ENCODE data around the gene HSBP1L1.
A peak's percentile ranks its signal among the peaks of the same experiment; 100 is the strongest.
"Not testable (repeated sequence)": the region's sequence is repeated elsewhere in the genome, so short reads cannot be mapped to it uniquely, and the experiment has no call there.

The HSBP1L1 gene

GRCh38 chr18:79988451-79989194 is 24.2 kb downstream of the HSBP1L1 start, which contains the start of gene TXNL4A:
Gene TXNL4A, minus strand, starts transcription at chr18:79988563. Its CDS starts 171 bp downstream, at chr18:79988392.
- CTCF ChIA-PET = interaction anchor here (0.6 to 1.1 kb wide), 2 partner anchors 27 to 43 kb away, joined by 3 to 4 read pairs; no protein-coding TSS in a partner anchor
- Mint-ChIP-seq H3K4me1 (peaks cover 41% of the 10 kb centered on the region), H3K27ac (peak within 1 kb of the TSS; percentile 94), H3K9me3 (no peaks in the 10 kb centered on the region), H3K36me3 (peaks cover 20% of the 10 kb centered on the region), H3K4me3 (peak within 1 kb of the TSS; percentile 91), H3K27me3 (no peaks in the 10 kb centered on the region)
- peak; percentile 89 for DNase-seq

GRCh38 chr18:79989195-79989497 is 24.7 kb downstream of the HSBP1L1 start:
- Mint-ChIP-seq H3K9me3 (no peaks in the 10 kb centered on the region), H3K4me3 (peak overlapping the region; percentile 91), H3K36me3 (peaks cover 15% of the 10 kb centered on the region), H3K27ac (peak overlapping the region; percentile 94), H3K4me1 (peaks cover 36% of the 10 kb centered on the region), H3K27me3 (no peaks in the 10 kb centered on the region)
- DNase-seq = no peak
- CTCF ChIA-PET = interaction anchor here (1.1 kb wide), 1 partner anchor 42 kb away, joined by 3 read pairs; no protein-coding TSS in a partner anchor

DNA sequence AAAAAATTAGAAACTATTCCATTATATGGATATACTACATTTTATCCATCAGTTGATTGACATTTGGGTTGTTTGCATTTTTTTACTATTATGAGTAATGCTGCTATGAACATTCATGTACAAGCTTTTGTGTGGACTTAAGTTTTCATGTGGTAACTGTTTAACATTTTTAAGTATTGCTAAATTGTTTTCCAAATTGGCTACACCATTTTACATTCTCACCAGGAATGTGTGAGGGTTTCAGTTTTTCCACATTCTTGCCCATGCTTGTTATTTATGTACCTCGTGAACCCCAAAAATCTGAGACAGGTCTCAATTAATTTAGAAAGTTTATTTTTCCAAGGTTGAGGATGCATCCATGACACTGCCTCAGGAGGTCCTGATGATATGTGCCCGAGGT is 27.1 kb downstream of the HSBP1L1 start:
- Mint-ChIP-seq H3K9me3 (no peaks in the 10 kb centered on the region), H3K36me3 (peaks cover 6% of the 10 kb centered on the region), H3K4me1 (peaks cover 18% of the 10 kb centered on the region), H3K4me3 (no peak overlapping the region), H3K27ac (no peak overlapping the region), H3K27me3 (peaks cover 4% of the 10 kb centered on the region)
- DNase-seq = no peak
- CTCF ChIA-PET = no interaction called here

- CTCF ChIA-PET, DNase-seq, H3K4me1 Mint-ChIP-seq, H3K4me3 Mint-ChIP-seq, H3K36me3 Mint-ChIP-seq, H3K27me3 Mint-ChIP-seq, H3K27ac Mint-ChIP-seq: not testable (repeated sequence)
- peaks cover 13% of the 10 kb centered on the region for H3K9me3 Mint-ChIP-seq
Observed at GRCh38 chr18:79999701-80000100, 35.3 kb downstream of the HSBP1L1 start.

DNA sequence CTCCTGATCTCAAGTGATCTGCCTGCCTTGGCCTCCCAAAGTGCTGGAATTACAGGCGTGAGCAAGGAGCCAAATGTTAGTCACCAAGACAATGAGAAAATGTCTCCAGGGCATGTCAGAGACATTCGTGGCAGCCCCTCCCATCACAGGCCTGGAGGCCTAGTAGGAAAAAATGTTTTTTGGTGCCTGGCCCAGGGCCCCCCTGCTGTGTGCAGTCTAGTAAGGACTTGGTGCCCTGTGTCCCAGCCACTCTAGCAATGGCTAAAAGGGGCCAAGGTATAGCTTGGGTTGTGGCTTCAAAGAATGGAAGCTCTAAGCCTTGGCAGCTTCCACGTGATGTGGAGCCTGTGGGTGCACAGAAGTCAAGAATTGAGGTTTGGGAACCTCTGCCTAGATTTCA is 36.4 kb downstream of the HSBP1L1 start:
- Mint-ChIP-seq H3K36me3 (peaks cover 7% of the 10 kb centered on the region), H3K27ac (no peak overlapping the region), H3K4me1 (no peaks in the 10 kb centered on the region), H3K27me3 (no peaks in the 10 kb centered on the region), H3K9me3 (peaks cover 13% of the 10 kb centered on the region), H3K4me3 (no peak overlapping the region)
- CTCF ChIA-PET = no interaction called here
- no peak for DNase-seq

DNA sequence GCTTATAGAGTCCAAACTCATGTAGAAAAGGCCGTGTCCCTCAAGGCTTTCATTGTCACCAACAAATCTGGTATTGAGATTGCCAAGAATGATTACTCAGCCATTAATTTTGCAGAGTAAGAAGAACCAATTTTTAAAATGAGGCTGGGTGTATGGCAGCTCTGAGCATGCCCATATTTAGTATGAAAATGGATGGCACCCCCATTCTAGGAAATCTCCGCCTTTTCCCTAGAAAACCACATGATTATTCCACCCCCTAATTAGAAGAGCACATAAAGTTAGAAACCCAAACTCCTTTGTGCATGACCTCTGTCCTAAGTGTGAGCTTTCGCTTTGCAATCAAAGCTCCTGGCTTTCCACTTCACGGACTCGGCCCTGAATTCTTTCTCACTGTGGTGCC is 38.0 kb downstream of the HSBP1L1 start:
- peaks cover 7% of the 10 kb centered on the region for H3K36me3 Mint-ChIP-seq
- CTCF ChIA-PET = no interaction called here

DNA sequence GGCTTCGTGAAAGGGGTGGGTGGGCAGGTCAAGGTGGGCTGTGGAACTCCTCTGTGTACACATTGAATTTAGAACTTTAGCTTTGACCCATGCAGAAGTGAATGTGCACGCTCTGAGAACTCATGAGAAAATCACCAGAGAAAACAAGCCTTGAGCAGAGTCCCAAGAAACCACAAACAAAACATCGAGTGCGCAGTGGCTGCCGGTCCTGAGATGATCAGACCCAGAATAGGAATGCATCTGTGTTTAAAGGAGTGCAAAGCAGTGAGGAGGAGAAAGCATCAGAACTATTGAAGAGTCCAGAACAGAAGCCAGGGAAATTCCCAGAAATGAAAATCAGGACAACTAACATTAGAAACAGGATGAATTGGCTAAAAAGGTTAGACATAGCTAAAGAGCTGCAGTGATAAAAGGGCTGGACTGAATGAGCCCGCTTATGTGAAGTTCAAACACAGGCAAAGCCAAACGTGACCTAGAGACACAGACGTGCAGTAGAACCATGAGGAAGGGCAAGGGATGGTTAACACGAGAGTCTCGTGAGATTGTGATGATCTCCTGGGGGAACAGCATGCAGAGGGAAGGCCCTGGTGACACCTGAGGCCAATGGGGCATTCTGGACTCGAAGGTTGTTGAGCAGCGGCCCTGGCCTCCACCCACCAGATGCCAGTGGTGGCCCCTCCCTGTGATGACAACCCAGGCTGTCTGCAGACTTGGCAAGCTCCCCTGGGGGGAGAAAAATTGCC is 40.3 kb downstream of the HSBP1L1 start:
- H3K36me3 Mint-ChIP-seq = peaks cover 6% of the 10 kb centered on the region
- CTCF ChIA-PET = interaction anchor here (1.4 kb wide), 1 partner anchor 155 kb away, joined by 3 read pairs; no protein-coding TSS in a partner anchor
- no peaks in the 10 kb centered on the region for H3K27me3 Mint-ChIP-seq
- no peak overlapping the region for H3K27ac Mint-ChIP-seq
- H3K4me1 Mint-ChIP-seq = no peaks in the 10 kb centered on the region
- no peak overlapping the region for H3K4me3 Mint-ChIP-seq
- H3K9me3 Mint-ChIP-seq = peaks cover 14% of the 10 kb centered on the region
- no peak for DNase-seq

More for the DNA sequence above, 38.0 kb downstream of the HSBP1L1 start:
- no peak overlapping the region for H3K27ac Mint-ChIP-seq
- no peak overlapping the region for H3K4me3 Mint-ChIP-seq
- H3K9me3 Mint-ChIP-seq = peaks cover 13% of the 10 kb centered on the region
- H3K4me1 Mint-ChIP-seq = no peaks in the 10 kb centered on the region
- no peak for DNase-seq
- H3K27me3 Mint-ChIP-seq = no peaks in the 10 kb centered on the region

GRCh38 chr18:80006724-80007123 is 42.3 kb downstream of the HSBP1L1 start:
- no peaks in the 10 kb centered on the region for H3K36me3 Mint-ChIP-seq
- no peak overlapping the region for H3K4me3 Mint-ChIP-seq
- CTCF ChIA-PET = no interaction called here
- H3K4me1 Mint-ChIP-seq = no peaks in the 10 kb centered on the region
- DNase-seq = no peak
- no peaks in the 10 kb centered on the region for H3K27me3 Mint-ChIP-seq
- H3K9me3 Mint-ChIP-seq = peaks cover 15% of the 10 kb centered on the region
- H3K27ac Mint-ChIP-seq = no peak overlapping the region

DNA sequence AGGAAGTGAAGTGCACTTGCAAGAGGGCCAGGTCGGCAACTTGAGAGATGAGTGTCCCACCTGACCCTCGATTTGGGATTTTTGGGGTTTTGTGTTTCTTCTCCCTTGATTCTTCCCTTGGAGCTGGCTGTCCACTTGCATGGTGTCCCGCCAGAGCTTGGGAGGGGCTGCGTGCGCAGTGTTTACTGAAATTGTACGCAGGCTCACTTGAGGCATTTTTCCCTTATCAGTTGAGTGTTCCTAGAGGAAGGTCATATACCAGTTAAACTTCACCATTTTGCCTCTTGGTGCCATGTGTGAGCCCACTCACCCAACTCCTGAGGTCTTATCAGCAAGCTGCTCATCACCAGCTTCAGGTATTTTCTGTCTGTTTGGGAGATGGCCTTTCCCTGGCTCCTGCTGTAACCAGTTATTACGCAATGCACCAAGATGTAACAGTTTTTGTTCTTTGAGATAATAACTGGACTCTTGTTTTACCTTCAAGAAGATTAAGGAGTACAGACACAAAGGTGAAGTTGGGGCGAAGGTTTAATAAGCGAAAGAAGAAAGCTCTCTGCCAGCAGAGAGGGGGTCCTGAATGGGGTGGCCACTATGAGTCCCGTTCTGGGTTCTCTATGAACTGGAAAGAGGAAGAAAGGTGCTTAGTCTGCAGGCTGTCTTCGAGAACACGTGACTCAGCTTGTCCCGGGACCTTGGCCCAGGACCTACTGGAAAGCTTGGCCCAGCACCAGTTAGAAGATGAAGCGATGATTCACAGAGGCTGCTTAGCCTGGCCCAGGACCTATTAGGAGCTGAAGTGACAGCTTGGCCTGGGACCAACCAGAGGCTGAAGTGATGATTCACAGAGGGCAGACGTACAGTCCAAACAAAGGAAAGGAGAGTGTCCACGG is 45.5 kb downstream of the HSBP1L1 start:
- Mint-ChIP-seq H3K36me3 (no peaks in the 10 kb centered on the region), H3K4me3 (no peak overlapping the region), H3K27me3 (no peaks in the 10 kb centered on the region), H3K9me3 (peaks cover 28% of the 10 kb centered on the region), H3K4me1 (no peaks in the 10 kb centered on the region), H3K27ac (no peak overlapping the region)
- CTCF ChIA-PET = no interaction called here
- DNase-seq = no peak

DNA sequence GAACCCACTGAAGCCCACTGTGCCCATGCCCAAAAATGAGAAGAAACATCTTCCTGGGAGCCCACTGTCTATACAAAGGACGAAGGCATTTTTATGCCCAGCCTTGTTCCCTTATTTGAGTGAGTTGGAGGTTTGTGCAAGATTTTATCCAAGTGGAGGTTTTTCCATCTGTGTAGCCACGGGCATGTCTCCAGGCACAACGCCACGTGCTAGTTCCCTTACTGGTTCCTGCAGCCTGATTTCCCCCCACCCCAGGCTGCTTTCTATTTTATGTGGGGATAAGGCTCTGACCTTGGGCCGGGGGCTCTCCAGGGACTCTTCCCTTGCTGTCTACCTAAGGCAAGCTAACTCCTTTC is 46.1 kb downstream of the HSBP1L1 start:
- no peaks in the 10 kb centered on the region for H3K4me1 Mint-ChIP-seq
- no peaks in the 10 kb centered on the region for H3K36me3 Mint-ChIP-seq
- H3K4me3 Mint-ChIP-seq = no peak overlapping the region
- no peak for DNase-seq
- H3K27me3 Mint-ChIP-seq = no peaks in the 10 kb centered on the region
- CTCF ChIA-PET = no interaction called here
- peaks cover 28% of the 10 kb centered on the region for H3K9me3 Mint-ChIP-seq
- no peak overlapping the region for H3K27ac Mint-ChIP-seq

DNA sequence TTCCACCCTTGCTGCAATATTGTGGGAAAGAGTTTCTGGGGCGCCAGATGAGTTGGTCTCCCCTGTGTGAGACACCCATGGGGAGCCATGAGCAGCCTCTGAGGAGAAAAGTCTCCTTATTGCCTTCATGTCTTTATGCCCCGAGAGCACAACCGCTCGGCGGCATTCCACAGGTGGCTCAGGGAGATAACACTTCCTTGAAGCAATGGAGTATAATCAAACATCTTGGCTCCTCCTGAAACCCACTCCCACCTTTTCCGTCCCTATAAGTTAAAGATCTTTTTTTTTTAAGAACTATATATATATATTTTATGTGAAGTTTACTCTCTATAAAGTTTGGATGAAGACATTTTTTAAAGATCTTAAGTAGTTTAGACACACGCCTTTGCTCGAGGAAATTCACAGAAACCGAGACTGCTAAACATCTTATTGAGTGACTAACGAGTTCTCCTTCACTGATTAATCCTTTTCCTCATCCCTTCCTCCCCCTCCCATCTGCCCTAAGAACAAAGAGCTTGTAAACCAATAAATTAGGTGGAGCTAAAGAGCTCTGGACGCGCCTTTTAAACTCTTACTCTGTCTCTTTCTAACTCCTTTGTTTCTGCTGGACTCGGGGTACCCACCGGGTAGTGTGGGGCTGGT is 47.2 kb downstream of the HSBP1L1 start:
- H3K36me3 Mint-ChIP-seq, H3K4me3 Mint-ChIP-seq, H3K27ac Mint-ChIP-seq, H3K4me1 Mint-ChIP-seq, H3K27me3 Mint-ChIP-seq, CTCF ChIA-PET, DNase-seq: not testable (repeated sequence)
- peaks cover 28% of the 10 kb centered on the region for H3K9me3 Mint-ChIP-seq

GRCh38 chr18:80012714-80013113 is 48.3 kb downstream of the HSBP1L1 start:
- CTCF ChIA-PET = no interaction called here
- H3K4me1 Mint-ChIP-seq = no peaks in the 10 kb centered on the region
- no peak overlapping the region for H3K27ac Mint-ChIP-seq
- H3K36me3 Mint-ChIP-seq = no peaks in the 10 kb centered on the region
- H3K27me3 Mint-ChIP-seq = no peaks in the 10 kb centered on the region
- no peak for DNase-seq
- no peak overlapping the region for H3K4me3 Mint-ChIP-seq
- peaks cover 28% of the 10 kb centered on the region for H3K9me3 Mint-ChIP-seq

All from activated naive CD4-positive, alpha-beta T cell treated with anti-CD3 and anti-CD28 coated beads, Interleukin-2, amount 10 ng/mL, durations not matched to agents 7 days and 5 days (primary cell).